Erythroblast (primary cell): Measurements from ENCODE around the gene TENM4.

Experiments used
- DNase-seq, 2 experiments: peaks; one replicate each; lab custom pipeline; 2025; lab: John Stamatoyannopoulos, UW
- GATA1 ChIP-seq: IDR thresholded peaks from 2 replicates; pipeline ENCODE4 v1.6.1; 2011; ENCODE audit warnings: low read depth, mild to moderate bottlenecking, control low read depth, low read length, moderate library complexity
- POLR2A ChIP-seq: IDR thresholded peaks from 2 replicates; pipeline ENCODE4 v1.6.1; 2011; ENCODE audit warnings: mild to moderate bottlenecking, low read length

TENM4 gene

GRCh38 chr11:79113054-79113690 lies 327.7 kb downstream of the TENM4 start:
- no peak for DNase-seq
- TF ChIP-seq POLR2A: no peak
- no peak for TF ChIP-seq GATA1

GRCh38 chr11:79110796-79111195 lies 330.0 kb downstream of the TENM4 start:
- TF ChIP-seq POLR2A: no peak
- TF ChIP-seq GATA1: no peak
- no peak for DNase-seq

- no peak for DNase-seq
- TF ChIP-seq GATA1 (no peak), POLR2A (no peak)
Measured at GRCh38 chr11:79110321-79110720, 330.5 kb downstream of the TENM4 start.

- DNase-seq: no peak
- TF ChIP-seq POLR2A (no peak), GATA1 (no peak)
Measured at GRCh38 chr11:79108851-79109250, 332.0 kb downstream of the TENM4 start.

- no peak for DNase-seq
- TF ChIP-seq POLR2A: no peak
- no peak for TF ChIP-seq GATA1
Measured at GRCh38 chr11:79102840-79103239, 338.0 kb downstream of the TENM4 start.

GRCh38 chr11:79101656-79102055 lies 339.2 kb downstream of the TENM4 start:
- TF ChIP-seq POLR2A (no peak), GATA1 (no peak)
- no peak for DNase-seq

GRCh38 chr11:79100093-79100910 lies 340.5 kb downstream of the TENM4 start:
- TF ChIP-seq POLR2A: no peak
- TF ChIP-seq GATA1: no peak
- peak; percentile 36 to 55 for DNase-seq

GRCh38 chr11:79098146-79098545 lies 342.7 kb downstream of the TENM4 start:
- TF ChIP-seq POLR2A: no peak
- no peak for TF ChIP-seq GATA1
- no peak for DNase-seq

- no peak for DNase-seq
- no peak for TF ChIP-seq GATA1
- no peak for TF ChIP-seq POLR2A
Measured at GRCh38 chr11:79097246-79097875, 343.5 kb downstream of the TENM4 start.

GRCh38 chr11:79095424-79095823 lies 345.4 kb downstream of the TENM4 start:
- TF ChIP-seq GATA1: no peak
- no peak for TF ChIP-seq POLR2A
- no peak for DNase-seq

GRCh38 chr11:79094616-79095015 lies 346.2 kb downstream of the TENM4 start:
- DNase-seq: no peak
- no peak for TF ChIP-seq GATA1
- no peak for TF ChIP-seq POLR2A

GRCh38 chr11:79092791-79093353 lies 348.0 kb downstream of the TENM4 start:
- DNase-seq: peak in 1 of 2 experiments; percentile 1
- no peak for TF ChIP-seq GATA1
- TF ChIP-seq POLR2A: no peak

- no peak for DNase-seq
- no peak for TF ChIP-seq GATA1
- no peak for TF ChIP-seq POLR2A
Measured at GRCh38 chr11:79090191-79090705, 350.6 kb downstream of the TENM4 start.
